Stimulated activated CD8-positive, alpha-beta memory T cell treated with anti-CD3 and anti-CD28 coated beads, Interleukin-15, amount 100 ng/mL, for 1 hour (primary cell): Measurements from ENCODE around the gene TTC28.

Experiments used
- DNase-seq: peaks from one replicate; pipeline ENCODE4 v3.0.0-alpha.2; 2020; ENCODE audit warnings: low read depth

Gene TTC28

GRCh38 chr22:28351476-28351875 is 328.2 kb downstream of the TTC28 start:
- no peak for DNase-seq

- DNase-seq = no peak
Measured at GRCh38 chr22:28348613-28349609, 330.7 kb downstream of the TTC28 start.

GRCh38 chr22:28346308-28346707 is 333.3 kb downstream of the TTC28 start:
- no peak for DNase-seq

- no peak for DNase-seq
Measured at GRCh38 chr22:28344918-28345703, 334.5 kb downstream of the TTC28 start.

GRCh38 chr22:28341001-28341400 is 338.6 kb downstream of the TTC28 start:
- DNase-seq = no peak

- DNase-seq = no peak
Measured at GRCh38 chr22:28333088-28333487, 346.6 kb downstream of the TTC28 start.

- DNase-seq = no peak
Measured at GRCh38 chr22:28332410-28332809, 347.2 kb downstream of the TTC28 start.

- DNase-seq = no peak
Measured at GRCh38 chr22:28331695-28332094, 347.9 kb downstream of the TTC28 start.

GRCh38 chr22:28329186-28330073 is 350.2 kb downstream of the TTC28 start:
- no peak for DNase-seq

GRCh38 chr22:28328756-28329155 is 350.9 kb downstream of the TTC28 start:
- no peak for DNase-seq

- DNase-seq = no peak
Measured at GRCh38 chr22:28316014-28316413, 363.6 kb downstream of the TTC28 start.

GRCh38 chr22:28314959-28315358 is 364.7 kb downstream of the TTC28 start:
- DNase-seq = no peak

GRCh38 chr22:28310299-28310698 is 369.3 kb downstream of the TTC28 start:
- DNase-seq = no peak

GRCh38 chr22:28299753-28300152 is 379.9 kb downstream of the TTC28 start:
- no peak for DNase-seq

GRCh38 chr22:28299309-28299708 is 380.3 kb downstream of the TTC28 start:
- no peak for DNase-seq

GRCh38 chr22:28297504-28297903 is 382.1 kb downstream of the TTC28 start:
- no peak for DNase-seq

- DNase-seq = no peak
Measured at GRCh38 chr22:28296452-28296851, 383.2 kb downstream of the TTC28 start.

- no peak for DNase-seq
Measured at GRCh38 chr22:28283068-28283654, 396.5 kb downstream of the TTC28 start.

- DNase-seq = no peak
Measured at GRCh38 chr22:28282405-28283067, 397.1 kb downstream of the TTC28 start.

- DNase-seq = no peak
Measured at GRCh38 chr22:28279888-28280287, 399.8 kb downstream of the TTC28 start.

GRCh38 chr22:28269277-28269676 is 410.4 kb downstream of the TTC28 start:
- DNase-seq = no peak
